ENCODE data around the gene GFRA1. TPM values are rescaled to one million over a fixed set of nuclear protein-coding genes. Genes with fewer than 3 reads are reported as not detected.

GFRA1 gene
- total and polyA plus RNA-seq, 2 donors (not counting 3 experiments of a cell fraction or from before 2014, with no cell fraction given), result 0.22 to 0.88 TPM

- Histone ChIP-seq H3K79me2 (ENCODE audit: control insufficient read depth, insufficient read depth, low read length) (no peaks in the 10 kb centered on the region), H3K9me3 (replicated peaks; ENCODE audit: control insufficient read depth, insufficient read depth, low read length) (no peaks in the 10 kb centered on the region), H3K36me3 (ENCODE audit: control insufficient read depth in 2 of 2, extremely low read depth in 1 of 2, insufficient read depth in 2 of 2, low read length in 2 of 2) (no peaks in the 10 kb centered on the region), H3K9me1 (replicated peaks; ENCODE audit: control insufficient read depth, extremely low read depth, insufficient read depth, low read length) (no peaks in the 10 kb centered on the region), H4K20me1 (replicated peaks; ENCODE audit: control insufficient read depth, extremely low read depth, insufficient read depth, low read length) (no peaks in the 10 kb centered on the region), H3K4me1 (ENCODE audit: control insufficient read depth, extremely low read depth, insufficient read depth, low read length) (no peaks in the 10 kb centered on the region), H3K9ac (replicated peaks; ENCODE audit: extremely low read depth, insufficient read depth, low read length) (no peak overlapping the region), H3K4me2 (ENCODE audit: insufficient read depth, low read length) (no peak overlapping the region), H2AFZ (ENCODE audit: low read depth, low read length) (no peak overlapping the region), H3K4me3 (replicated peaks in 1 of 3; ENCODE audit: insufficient read depth in 1 of 3, low read depth in 1 of 3, low read length in 3 of 3) (no peak overlapping the region), H3K27me3 (ENCODE audit: control insufficient read depth in 2 of 2, insufficient read depth in 2 of 2, low read length in 2 of 2) (no peaks in the 10 kb centered on the region), H3K27ac (ENCODE audit: insufficient read depth, low read depth, low read length) (no peak overlapping the region)
- intact Hi-C loops (cut with micrococcal nuclease) (no loop called here), dilution Hi-C loops (cut with MboI; ENCODE audit: extremely low pct_ligation_motif_present, low sequenced_read_pairs) (no loop called here)
- CTCF ChIA-PET, result interaction anchor here (1.4 kb wide), 1 partner anchor 441 kb away, joined by 3 read pairs; no protein-coding TSS in a partner anchor
- POLR2A ChIA-PET, result no interaction called here
- no TSS peak for BruUV-seq (replicated peaks)
- FAIRE-seq, result no peak
- TF ChIP-seq POLR2A (IDR thresholded peaks at IDR 0.05; ENCODE audit: low read depth, low read length) (no peak), GATA2 (IDR thresholded peaks at IDR 0.05; ENCODE audit: insufficient read depth, insufficient read length, low read depth, low read length) (no peak), FOS (IDR thresholded peaks at IDR 0.05; ENCODE audit: borderline replicate concordance, insufficient read depth, low read length) (no peak), MAX (IDR thresholded peaks at IDR 0.05; ENCODE audit: insufficient read depth, insufficient read length) (no peak), JUN (IDR thresholded peaks at IDR 0.05; ENCODE audit: borderline replicate concordance, insufficient read depth, insufficient read length, low read depth) (no peak), CTCF (IDR thresholded peaks at IDR 0.05; ENCODE audit: extremely low read depth in 1 of 2, insufficient read depth in 1 of 2, low read depth in 1 of 2, low read length in 2 of 2) (no peak), EZH2 (IDR thresholded peaks at IDR 0.05; ENCODE audit: borderline replicate concordance, low read depth, low read length, severe bottlenecking) (no peak), POLR2AphosphoS5 (IDR thresholded peaks at IDR 0.05; ENCODE audit: insufficient read depth, low read depth, low read length) (no peak)
- DNase-seq (ENCODE audit: low read depth, low spot score), result no peak
These were observed 32.7 kb downstream of the GFRA1 start for GRCh38 chr10:116240157-116240950.
